T follicular helper cell (primary cell): ENCODE data around the gene EIF4A3.

Experiments used
- DNase-seq: peaks from one replicate; pipeline ENCODE4 v3.0.0-alpha.2; 2020; ENCODE audit warnings: low read depth

EIF4A3 gene

GRCh38 chr17:80133626-80133970, 13.3 kb downstream of the EIF4A3 start:
- no peak for DNase-seq

DNA sequence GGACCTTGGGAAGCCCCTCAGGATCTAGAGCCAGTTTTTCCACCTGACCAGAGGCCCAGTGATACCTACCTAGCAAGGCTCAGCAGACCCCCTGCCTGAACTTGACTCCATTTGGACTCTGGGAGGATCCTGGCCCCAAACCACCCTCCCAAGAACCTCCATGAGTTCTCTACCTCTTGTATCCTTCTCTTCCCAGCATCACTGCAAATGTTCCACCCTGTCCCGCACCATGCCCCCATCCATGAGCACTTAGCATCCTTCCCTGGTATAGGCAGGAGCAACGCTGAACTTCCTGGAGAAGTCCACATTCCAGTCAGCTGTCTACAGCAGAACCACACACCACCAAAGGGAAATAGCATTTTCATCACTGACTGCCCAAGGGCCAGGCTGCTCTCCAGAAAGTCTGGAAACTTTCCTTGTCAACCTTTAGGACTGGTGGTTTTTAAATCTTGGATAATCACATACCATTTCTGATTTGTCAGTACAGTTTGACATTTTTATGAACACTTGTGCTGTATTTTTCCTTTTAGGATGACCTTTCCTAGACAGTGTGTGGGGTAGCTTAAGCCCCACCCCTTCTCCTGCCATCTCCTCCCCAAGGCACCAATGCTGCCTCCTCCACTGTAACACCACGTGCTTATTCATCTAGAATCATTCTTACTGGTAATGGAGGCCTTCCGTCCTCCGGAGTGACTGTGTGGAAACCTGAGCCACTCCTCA, 13.9 kb downstream of the EIF4A3 start:
- DNase-seq: no peak

GRCh38 chr17:80130992-80131391, 15.9 kb downstream of the EIF4A3 start:
- DNase-seq: no peak

DNA sequence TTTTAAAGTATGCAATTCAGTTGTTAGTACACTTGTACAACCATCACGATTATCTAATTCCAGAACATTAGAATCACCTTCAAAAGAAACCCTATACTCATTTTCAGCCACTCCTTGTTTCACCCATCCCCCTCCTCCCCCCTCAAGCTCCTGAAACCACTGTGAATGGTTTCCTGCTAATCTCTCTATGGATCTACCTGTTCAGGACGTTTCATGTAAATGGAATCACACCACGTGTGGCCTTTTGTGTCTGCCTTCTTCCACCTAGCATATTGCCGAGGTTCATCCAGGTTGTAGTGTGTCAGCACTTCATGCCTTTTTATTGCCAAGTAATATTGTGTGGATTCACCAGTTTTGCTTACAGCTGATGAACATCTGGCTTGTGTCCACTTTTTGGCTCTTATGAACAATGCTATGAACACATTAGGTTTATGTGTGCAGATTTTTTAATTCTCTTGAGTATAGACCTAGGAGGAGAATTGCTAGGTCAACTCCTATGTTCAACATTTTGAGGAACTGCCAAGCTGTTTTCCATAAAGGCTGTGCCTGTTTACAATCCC, 17.8 kb downstream of the EIF4A3 start:
- no peak for DNase-seq

DNA sequence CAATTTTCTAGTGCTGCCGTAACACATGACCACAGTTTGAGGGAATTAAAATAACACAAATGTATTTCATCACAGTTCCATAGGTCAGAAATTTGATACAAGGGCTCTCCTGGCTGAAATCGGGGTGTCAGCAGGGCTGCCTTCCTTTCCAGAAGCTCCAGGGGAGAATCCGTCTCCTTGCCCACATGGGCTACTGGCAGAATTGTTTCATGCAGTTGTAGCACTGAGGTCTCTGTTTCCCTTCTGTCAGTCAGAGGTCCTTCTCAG, 20.5 kb downstream of the EIF4A3 start:
- DNase-seq: no peak

DNA sequence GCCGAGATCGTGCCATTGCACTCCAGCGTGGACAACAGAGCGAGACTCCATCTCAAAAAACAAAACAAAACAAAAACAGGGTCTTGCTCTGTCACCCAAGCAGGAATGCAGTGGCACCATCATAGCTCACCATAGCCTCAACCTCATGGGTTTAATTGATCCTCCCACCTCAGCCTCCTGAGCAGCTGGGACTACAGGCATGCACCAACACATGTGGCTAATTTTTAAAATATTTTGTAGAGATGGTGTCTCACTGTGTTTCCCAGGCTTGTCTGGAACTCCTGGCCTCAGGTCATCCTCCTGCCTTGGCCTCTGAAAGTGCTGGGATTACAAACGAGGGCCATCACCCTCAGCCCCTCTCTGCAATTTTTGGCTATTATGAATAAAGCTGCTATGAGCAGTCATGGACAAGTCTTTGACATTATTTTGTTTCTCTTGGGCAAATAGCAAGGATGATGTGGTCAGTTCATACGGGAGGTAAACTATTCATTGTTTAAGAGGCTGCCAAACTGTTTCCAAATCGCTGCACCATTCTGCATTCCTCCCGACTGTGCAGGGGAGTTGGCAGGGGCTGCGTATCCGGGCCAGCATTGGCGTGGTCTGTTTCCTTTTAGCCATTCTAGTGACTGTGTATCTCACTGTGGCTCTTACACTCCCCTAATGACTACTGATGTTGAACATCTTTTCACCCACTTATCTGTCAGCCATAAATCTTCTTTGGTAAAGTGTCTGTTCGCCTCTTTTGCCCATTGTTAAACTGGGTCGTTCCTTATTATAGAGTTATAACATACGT, 21.1 kb downstream of the EIF4A3 start:
- DNase-seq: no peak

DNA sequence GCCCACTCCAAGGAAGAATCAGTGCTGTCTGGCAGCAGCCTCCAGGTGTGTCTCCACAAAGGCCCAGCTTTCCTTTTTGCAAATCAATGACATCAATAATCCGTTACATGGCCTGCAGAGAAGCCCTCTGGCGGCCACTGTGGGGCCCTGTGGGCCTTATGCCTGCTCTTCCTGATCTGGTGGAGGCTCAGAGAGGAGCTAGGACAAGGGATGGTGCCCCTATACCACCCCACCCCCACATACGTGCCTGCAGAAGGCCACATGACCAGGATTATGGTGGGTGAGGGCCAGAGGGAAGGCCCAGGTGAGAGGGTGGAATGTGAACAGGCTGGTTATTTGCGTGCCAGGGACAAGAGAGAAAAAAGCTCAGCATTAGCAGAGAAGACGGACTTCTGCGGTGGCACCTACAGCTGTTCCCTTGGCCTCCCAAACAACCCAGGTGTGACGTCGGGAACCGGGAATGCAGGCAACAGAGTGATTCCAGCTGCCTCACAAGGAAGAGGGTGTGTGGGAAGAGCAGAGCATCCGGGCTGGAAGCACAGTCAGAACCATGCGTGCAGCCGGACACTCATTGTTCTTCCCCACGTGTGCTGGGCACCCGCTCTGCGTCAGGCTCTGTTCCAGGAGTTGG, 22.5 kb downstream of the EIF4A3 start:
- no peak for DNase-seq

DNA sequence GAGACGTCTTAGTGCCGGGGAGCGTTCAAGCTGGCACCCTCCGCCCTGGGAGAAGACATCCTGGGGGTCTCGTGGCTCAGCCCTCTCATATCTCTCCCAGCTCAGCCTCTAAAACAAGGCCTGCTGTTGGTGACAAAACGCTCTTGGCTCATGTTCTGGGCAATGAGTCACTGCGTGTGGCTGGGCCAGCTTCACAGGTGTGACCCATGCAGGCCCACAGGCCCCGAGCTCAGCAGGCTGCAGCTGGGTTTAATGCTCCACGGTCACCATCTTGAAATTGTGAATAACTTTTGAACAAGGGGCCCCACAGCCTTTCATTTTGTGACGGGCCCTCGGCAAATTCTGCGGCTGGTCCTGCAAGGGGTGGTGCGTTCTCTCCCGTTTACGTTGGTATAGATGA, 23.1 kb downstream of the EIF4A3 start:
- no peak for DNase-seq

- no peak for DNase-seq
Observed at GRCh38 chr17:80122926-80123505, 23.9 kb downstream of the EIF4A3 start.

GRCh38 chr17:80122026-80122575, 24.8 kb downstream of the EIF4A3 start:
- no peak for DNase-seq

- DNase-seq: no peak
Observed at GRCh38 chr17:80119839-80120238, 27.1 kb downstream of the EIF4A3 start.

DNA sequence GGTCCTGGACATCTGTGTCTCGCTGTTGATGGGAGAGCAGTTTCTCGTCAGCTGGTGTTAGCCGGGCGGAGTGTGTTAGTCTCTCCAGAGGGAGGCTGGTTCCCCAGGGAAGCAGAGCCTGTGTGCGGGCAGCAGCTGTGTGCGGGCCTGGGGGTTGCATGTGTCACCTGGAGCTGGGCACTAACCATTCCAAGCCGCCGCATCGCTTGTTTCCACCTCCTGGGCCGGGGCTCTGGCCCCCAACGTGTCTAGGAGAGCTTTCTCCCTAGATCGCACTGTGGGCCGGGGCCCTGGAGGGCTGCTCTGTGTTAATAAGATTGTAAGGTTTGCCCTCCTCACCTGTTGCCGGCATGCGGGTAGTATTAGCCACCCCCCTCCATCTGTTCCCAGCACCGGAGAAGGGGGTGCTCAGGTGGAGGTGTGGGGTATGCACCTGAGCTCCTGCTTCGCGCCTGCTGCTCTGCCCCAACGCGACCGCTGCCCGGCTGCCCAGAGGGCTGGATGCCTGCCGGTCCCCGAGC, 27.6 kb downstream of the EIF4A3 start:
- DNase-seq: no peak

- DNase-seq: no peak
Observed at GRCh38 chr17:80118601-80119270, 28.2 kb downstream of the EIF4A3 start.

- no peak for DNase-seq
Observed at GRCh38 chr17:80117491-80118401, 29.2 kb downstream of the EIF4A3 start.

DNA sequence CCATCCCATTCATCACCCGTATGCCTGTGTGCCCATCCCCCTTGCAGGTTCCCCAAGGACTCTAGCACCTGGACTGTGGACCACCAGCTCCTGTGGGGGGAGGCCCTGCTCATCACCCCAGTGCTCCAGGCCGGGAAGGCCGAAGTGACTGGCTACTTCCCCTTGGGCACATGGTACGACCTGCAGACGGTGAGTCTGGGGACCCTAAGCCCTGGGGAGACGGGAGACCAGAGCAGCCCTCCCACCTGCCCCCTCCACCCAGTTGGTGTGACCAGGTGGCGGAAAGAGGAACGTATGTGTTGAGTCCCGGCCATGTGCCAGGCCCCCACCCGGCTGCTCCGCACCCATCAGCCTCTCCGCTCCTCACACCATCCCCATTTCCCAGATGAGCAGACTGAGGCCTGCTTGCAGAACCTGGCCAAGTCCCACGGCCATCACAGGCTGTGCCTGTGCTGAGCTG, 30.0 kb downstream of the EIF4A3 start:
- no peak for DNase-seq

DNA sequence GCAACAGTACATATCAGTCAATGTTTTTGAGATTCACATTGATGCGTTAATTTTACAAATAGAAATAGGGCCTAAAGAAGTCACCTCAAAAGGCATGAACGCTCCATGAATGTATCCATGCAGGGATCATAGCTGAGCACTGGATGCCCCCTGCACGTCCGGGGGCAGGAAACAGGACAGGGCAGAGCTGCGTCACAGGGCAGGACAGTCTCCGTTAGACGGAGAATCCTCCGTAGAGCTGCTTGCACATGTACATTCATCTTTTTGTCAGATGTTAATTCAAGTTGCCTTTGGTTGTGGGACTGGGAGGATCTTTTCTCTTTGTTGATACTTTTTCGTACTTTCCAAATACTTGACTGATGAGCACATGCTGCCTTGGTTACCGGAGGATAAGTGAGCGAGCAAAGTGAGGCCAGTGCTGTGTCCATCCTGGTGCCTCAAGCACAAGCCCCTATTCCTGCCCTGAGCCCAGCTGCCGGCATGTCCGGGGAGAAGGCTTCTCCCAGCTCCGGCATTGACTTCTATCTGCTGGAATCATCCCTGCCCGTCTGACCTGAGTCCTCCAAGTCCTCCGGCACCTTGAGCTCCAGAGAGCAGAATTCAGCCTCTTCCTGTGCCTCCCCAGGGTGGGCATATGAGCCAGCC, 30.5 kb downstream of the EIF4A3 start:
- DNase-seq: no peak

DNA sequence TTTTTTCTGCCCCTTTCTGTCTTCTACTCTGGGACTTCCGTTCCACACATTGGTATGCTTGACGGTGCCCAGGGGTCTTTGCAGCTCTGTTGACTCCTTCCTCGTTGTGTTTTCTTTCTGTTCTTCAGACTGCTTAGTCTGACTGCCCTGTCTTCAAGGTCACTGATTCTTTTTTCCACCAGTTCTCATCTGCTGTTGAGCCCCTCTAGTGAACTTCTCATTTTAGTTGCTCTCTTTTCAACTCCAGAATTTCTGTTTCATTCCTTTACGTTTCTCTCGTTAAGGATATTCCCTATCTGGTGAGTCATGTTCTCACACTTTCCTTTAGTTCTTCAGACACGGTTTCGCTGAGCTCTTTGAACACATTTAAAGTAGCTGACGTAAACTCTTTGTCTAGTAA, 31.8 kb downstream of the EIF4A3 start:
- DNase-seq: no peak

- no peak for DNase-seq
Observed at GRCh38 chr17:80114758-80115157, 32.2 kb downstream of the EIF4A3 start.

GRCh38 chr17:80113033-80113484, 33.9 kb downstream of the EIF4A3 start:
- no peak for DNase-seq
